HepG2 (cell line): Measurements from ENCODE around the gene GLO1. TPM values are rescaled to one million over a fixed set of nuclear protein-coding genes. Genes with fewer than 3 reads are reported as not detected.

Source experiments
- DDIT3 ChIP-seq: sonication (generic); formaldehyde crosslinking; IDR thresholded peaks from 2 replicates; pipeline ENCODE4 v1.4.0; 2020; ENCODE audit warnings: mild to moderate bottlenecking, missing genetic modification reagents
- GFI1 ChIP-seq: sonication (generic); formaldehyde crosslinking; IDR thresholded peaks from 2 replicates; pipeline ENCODE4 v1.5.0; 2020; ENCODE audit warnings: missing genetic modification reagents, mild to moderate bottlenecking, borderline replicate concordance
- HDAC2 ChIP-seq: sonication (generic); formaldehyde crosslinking; IDR thresholded peaks from 2 replicates; pipeline ENCODE4 v1.4.0; 2020; ENCODE audit warnings: missing genetic modification reagents
- HMG20B ChIP-seq: conservative IDR thresholded peaks from 2 replicates; pipeline ENCODE4 v1.6.1; 2016; ENCODE audit warnings: missing genetic modification reagents, missing compliant biosample characterization
- HNF1A ChIP-seq, 2 experiments: sonication (generic) in 1 of 2; formaldehyde crosslinking in 1 of 2; IDR thresholded peaks; 2 replicates each; pipeline versions ENCODE4 v1.4.0 to v1.6.1; 2016 to 2020; ENCODE audit warnings: borderline replicate concordance in 1 of 2, low read depth in 1 of 2, mild to moderate bottlenecking in 1 of 2, missing genetic modification reagents in 1 of 2
- MTA3 ChIP-seq: sonication (generic); formaldehyde crosslinking; IDR thresholded peaks from 2 replicates; pipeline ENCODE4 v1.4.0; 2020; ENCODE audit warnings: missing genetic modification reagents
- NFKBIZ ChIP-seq: IDR thresholded peaks from 2 replicates; pipeline ENCODE4 v1.6.1; 2018; ENCODE audit warnings: missing genetic modification reagents, missing compliant biosample characterization
- SCMH1 ChIP-seq: sonication (generic); formaldehyde crosslinking; IDR thresholded peaks from 2 replicates; pipeline ENCODE4 v1.9.0; 2021; ENCODE audit warnings: missing genetic modification reagents, mild to moderate bottlenecking, borderline replicate concordance
- SNAI1 ChIP-seq: sonication (generic); formaldehyde crosslinking; IDR thresholded peaks from 2 replicates; pipeline ENCODE4 v1.5.0; 2020; ENCODE audit warnings: mild to moderate bottlenecking, missing genetic modification reagents, borderline replicate concordance
- SRSF9 ChIP-seq: fragments of 200-400 bp; formaldehyde crosslinking; IDR thresholded peaks from 2 replicates; pipeline ENCODE4 v1.6.1; 2018; ENCODE audit warnings: borderline replicate concordance, mild to moderate bottlenecking, low read depth, low read length; ENCODE audit not compliant: insufficient read depth, poor library complexity, severe bottlenecking
- TCF7 ChIP-seq: sonication (generic); IDR thresholded peaks from 2 replicates; pipeline ENCODE4 v1.6.1; 2016; ENCODE audit warnings: antibody characterized with exemption, low read depth
- ZBED4 ChIP-seq: sonication (generic); formaldehyde crosslinking; IDR thresholded peaks from 2 replicates; pipeline ENCODE4 v1.4.0; 2020; ENCODE audit warnings: missing genetic modification reagents, borderline replicate concordance
- ZEB1 ChIP-seq: IDR thresholded peaks from 2 replicates; pipeline ENCODE4 v1.6.1; 2012; ENCODE audit warnings: mild to moderate bottlenecking, low read depth, inconsistent platforms; ENCODE audit not compliant: insufficient replicate concordance
- ZFP36L2 ChIP-seq: sonication (generic); formaldehyde crosslinking; IDR thresholded peaks from 2 replicates; pipeline ENCODE4 v1.4.0; 2020; ENCODE audit warnings: missing genetic modification reagents
- ZFYVE20 ChIP-seq: sonication (generic); formaldehyde crosslinking; IDR thresholded peaks from 2 replicates; pipeline ENCODE4 v1.8.0; 2023; ENCODE audit warnings: low read depth, mild to moderate bottlenecking, moderate library complexity, missing genetic modification reagents, borderline replicate concordance
- ZNF256 ChIP-seq: sonication (generic); formaldehyde crosslinking; conservative IDR thresholded peaks from 2 replicates; pipeline ENCODE4 v1.4.0; 2020; ENCODE audit warnings: missing genetic modification reagents
- ZNF30 ChIP-seq: sonication (generic); formaldehyde crosslinking; IDR thresholded peaks from 2 replicates; pipeline ENCODE4 v1.5.0; 2020; ENCODE audit warnings: mild to moderate bottlenecking, missing genetic modification reagents
- ZNF354B ChIP-seq: sonication (generic); formaldehyde crosslinking; IDR thresholded peaks from 2 replicates; pipeline ENCODE4 v1.8.0; 2022; ENCODE audit warnings: mild to moderate bottlenecking, missing genetic modification reagents
- ZNF558 ChIP-seq: sonication (generic); formaldehyde crosslinking; IDR thresholded peaks from 2 replicates; pipeline ENCODE4 v1.9.0; 2022; ENCODE audit warnings: mild to moderate bottlenecking, missing genetic modification reagents, borderline replicate concordance
- ZNF749 ChIP-seq: sonication (generic); formaldehyde crosslinking; IDR thresholded peaks from 2 replicates; pipeline ENCODE4 v1.8.0; 2022; ENCODE audit warnings: mild to moderate bottlenecking, missing genetic modification reagents, moderate library complexity, borderline replicate concordance
- polyA plus RNA-seq, 8 experiments: library from polyadenylated mRNA; depleted of rRNA in 3 of 8; stranded (reverse) in 7 of 8; unstranded in 1 of 8; fragments of >200 nt; fragmentation: Illumina TruSeq in 4 of 8; extraction: Trizol in 4 of 8; gene quantifications; 2 replicates each; pipeline versions ENCODE4 v1.2.1 to v1.2.3, GENCODE V29; 2011 to 2016; ENCODE audit warnings: low read depth in 4 of 8, missing spikeins in 1 of 8, mixed read lengths in 1 of 8; ENCODE audit not compliant: insufficient read depth in 1 of 8
- total RNA-seq, 5 experiments: library from RNA; depleted of rRNA; stranded (reverse); fragments of >200 nt; fragmentation: Illumina TruSeq; extraction: Trizol; gene quantifications; 2 replicates each; pipeline ENCODE4 v1.2.3, GENCODE V29; 2016; ENCODE audit warnings: low read depth in 1 of 5

Gene GLO1
- total and polyA plus RNA-seq, 2 of the 13 experiments (the other 11 are each of a cell fraction or from before 2014, with no cell fraction given) = 77.1 to 177 TPM

GRCh38 chr6:38639498-38640215, 63.3 kb downstream of the GLO1 start, which contains the start of gene BTBD9 (continued):
- no peak; the same call in 1 of the 2 replicates for TF ChIP-seq GFI1 (CRISPR knock-in tag)
- TF ChIP-seq HMG20B = no peak
- no peak for TF ChIP-seq ZEB1
- 0 out of 2 replicates have a peak, but pooled peaks have one; percentile 11 for TF ChIP-seq NFKBIZ (CRISPR knock-in tag)
- TF ChIP-seq ZNF558 (CRISPR knock-in tag) = no peak; the same call in 1 of the 2 replicates
- no peak for TF ChIP-seq ZNF256 (CRISPR knock-in tag)
- TF ChIP-seq ZFP36L2 (CRISPR knock-in tag) = no peak
- no peak for TF ChIP-seq HDAC2
- 0 out of 2 replicates have a peak, but pooled peaks have one; percentile 15 for TF ChIP-seq ZBED4 (CRISPR knock-in tag)
- no peak for TF ChIP-seq HNF1A (IDR thresholded peaks at IDR 0.05; ENCODE audit: low read depth)
- TF ChIP-seq HNF1A (CRISPR knock-in tag; IDR thresholded peaks at IDR 0.05; ENCODE audit: borderline replicate concordance) = 0 out of 2 replicates have a peak, but pooled peaks have one; percentile 17
- peak; percentile 77; the same call in 1 of the 2 replicates for TF ChIP-seq ZNF749
- no peak for TF ChIP-seq TCF7
- no peak for TF ChIP-seq ZNF30 (CRISPR knock-in tag)
- TF ChIP-seq SRSF9 = no peak
- TF ChIP-seq DDIT3 (CRISPR knock-in tag) = no peak
- no peak for TF ChIP-seq ZFYVE20 (CRISPR knock-in tag)
- TF ChIP-seq SCMH1 (CRISPR knock-in tag) = no peak
- no peak for TF ChIP-seq SNAI1 (CRISPR knock-in tag)
- peak; percentile 78; the same call in 1 of the 2 replicates for TF ChIP-seq ZNF354B (CRISPR knock-in tag)
- no peak for TF ChIP-seq MTA3 (CRISPR knock-in tag)
